Fibroblast of pulmonary artery (primary cell): Measurements from ENCODE around the gene SVBP.

Experiments used
- DNase-seq: peaks from one replicate; pipeline ENCODE4 v3.0.0-alpha.2; 2010; ENCODE audit warnings: low read depth
- H3K4me3 ChIP-seq: replicated peaks from 2 replicates; pipeline ENCODE4 v1.5.1; 2011; ENCODE audit warnings: low read depth, mild to moderate bottlenecking, control low read depth, low read length, moderate library complexity
- CTCF ChIP-seq: IDR thresholded peaks from 2 replicates; pipeline ENCODE4 v1.5.1; 2011; ENCODE audit warnings: mild to moderate bottlenecking, control low read depth, low read length, inconsistent platforms; ENCODE audit errors: missing control alignments

The SVBP gene

GRCh38 chr1:42765832-42766740 lies 51.1 kb downstream of the SVBP start:
- peak; percentile 80 for DNase-seq
- peak overlapping the region; percentile 94 for H3K4me3 ChIP-seq
- TF ChIP-seq CTCF, result peak; percentile 60

GRCh38 chr1:42765269-42765668 lies 51.9 kb downstream of the SVBP start:
- TF ChIP-seq CTCF, result no peak
- peak overlapping the region; percentile 94 for H3K4me3 ChIP-seq
- peak; percentile 26 for DNase-seq

GRCh38 chr1:42762269-42762668 lies 54.9 kb downstream of the SVBP start:
- DNase-seq, result no peak
- TF ChIP-seq CTCF, result no peak
- no peak overlapping the region for H3K4me3 ChIP-seq

DNA sequence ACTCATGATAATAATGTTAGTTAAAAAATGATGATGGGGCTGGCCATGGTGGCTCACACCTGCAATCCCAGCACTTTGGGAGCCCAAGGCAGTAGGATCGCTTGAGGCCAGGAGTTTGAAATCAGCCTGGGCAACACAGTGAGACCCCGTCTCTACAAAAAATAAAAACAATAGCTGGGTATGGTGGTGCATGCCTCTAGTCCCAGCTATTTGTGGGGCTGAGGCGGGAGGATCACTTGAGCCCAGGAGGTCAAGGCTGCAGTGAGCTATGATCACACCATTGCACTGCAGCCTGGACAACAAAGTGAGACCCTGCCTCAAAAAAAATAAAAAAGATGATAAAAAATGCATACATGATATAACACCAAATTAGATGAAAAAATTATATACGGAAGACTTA lies 55.6 kb downstream of the SVBP start:
- H3K4me3 ChIP-seq, result no peak overlapping the region
- no peak for TF ChIP-seq CTCF
- no peak for DNase-seq

GRCh38 chr1:42759114-42759513 lies 58.1 kb downstream of the SVBP start:
- no peak for DNase-seq
- no peak overlapping the region for H3K4me3 ChIP-seq
- no peak for TF ChIP-seq CTCF

DNA sequence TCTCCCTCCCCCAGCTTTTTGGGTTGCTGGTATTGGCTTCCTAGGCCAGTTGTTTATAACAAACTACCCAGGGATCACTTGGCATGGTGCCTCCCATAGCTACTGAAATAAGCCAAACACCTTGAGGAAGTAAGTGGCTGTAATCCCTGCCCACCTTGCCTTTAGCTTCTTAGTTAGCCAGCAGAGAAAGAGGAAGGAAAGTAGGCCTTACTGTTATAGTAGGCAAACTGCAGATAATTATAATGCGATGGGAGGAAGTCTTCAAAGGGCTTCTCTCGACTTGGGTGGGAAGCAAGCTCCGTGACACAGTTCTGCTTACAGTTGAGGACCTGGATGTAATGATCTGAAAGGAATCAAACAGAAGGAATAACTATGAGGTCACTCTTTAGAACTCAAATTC lies 58.6 kb downstream of the SVBP start:
- no peak for DNase-seq
- TF ChIP-seq CTCF, result no peak
- no peak overlapping the region for H3K4me3 ChIP-seq

DNA sequence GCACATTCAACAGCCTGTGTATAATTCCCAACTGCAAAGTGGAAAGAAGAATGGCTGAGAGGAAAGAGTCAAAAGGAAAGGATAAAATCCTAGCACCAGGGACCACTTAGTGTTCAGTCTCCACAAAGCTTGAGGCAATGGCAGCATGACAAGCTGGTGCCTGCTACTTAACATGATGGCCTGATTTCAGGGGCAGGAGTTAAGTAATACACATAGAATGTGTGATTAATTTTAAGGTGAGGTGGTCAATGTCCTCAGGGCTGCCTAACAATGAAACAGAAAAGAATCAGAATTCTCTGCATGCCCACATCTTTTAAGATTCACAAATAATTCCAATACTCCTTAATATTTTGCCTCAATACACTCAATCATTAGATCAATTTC lies 59.3 kb downstream of the SVBP start:
- DNase-seq, result no peak
- TF ChIP-seq CTCF, result no peak

More for the DNA sequence above, 59.3 kb downstream of the SVBP start:
- H3K4me3 ChIP-seq, result no peak overlapping the region
